ENCODE measurements around the gene VWA8. TPM values are rescaled to one million over a fixed set of nuclear protein-coding genes. Genes with fewer than 3 reads are reported as not detected.

VWA8 gene
- total and polyA plus RNA-seq, 12 donors: 7.5 to 71.6 (median 54.3) TPM

- Histone ChIP-seq H3K4me1 (peaks cover 5 to 57% (median 36%) of the 10 kb centered on the region in 9 donors), H3K36me3 (peaks cover 0 to 30% (median 3%) of the 10 kb centered on the region in 9 donors), H3K27ac (peak overlapping the region in 6 of 10 donors; percentile 49 to 85 (median 81)), H3K9me3 (no peaks in the 10 kb centered on the region), H3K4me3 (no peak overlapping the region), H3K27me3 (no peaks in the 10 kb centered on the region)
- DNase-seq (no peak), ATAC-seq (no peak)
- intact Hi-C loops (cut with DNase I): loop anchor here in 2 of 10 donors (10.0 kb wide), 2 partner anchors 58 to 268 kb away; partner anchors contain the start of gene VWA8 (in 1 of the 2)
- no peak for TF ChIP-seq CTCF (IDR thresholded peaks at IDR 0.05)
These were observed 264.5 kb downstream of the VWA8 start for GRCh38 chr13:41696163-41697003.

GRCh38 chr13:41694545-41695301 is 266.2 kb downstream of the VWA8 start:
- peak; percentile 21 to 80 for DNase-seq
- Histone ChIP-seq H3K4me1 (peaks cover 0 to 41% (median 24%) of the 10 kb centered on the region in 9 donors), H3K36me3 (peaks cover 0 to 47% (median 4%) of the 10 kb centered on the region in 9 donors), H3K9me3 (no peaks in the 10 kb centered on the region), H3K27me3 (no peaks in the 10 kb centered on the region), H3K27ac (peak overlapping the region; percentile 49 to 85 (median 74)), H3K4me3 (peak overlapping the region in 4 of 10 donors; percentile 15 to 22 (median 16))
- intact Hi-C loops (cut with DNase I): loop anchor here in 2 of 10 donors (10.0 kb wide), 2 partner anchors 60 to 270 kb away; partner anchors contain the start of gene VWA8 (in 1 of the 2)
- WGBS, 2 donors: 18 to 25% methylated on average over 5 of the region's 5 CpGs
- ATAC-seq: peak; percentile 88 to 97 (median 96)
- TF ChIP-seq CTCF (IDR thresholded peaks at IDR 0.05): no peak

GRCh38 chr13:41693434-41693833 is 267.5 kb downstream of the VWA8 start:
- H3K27ac ChIP-seq: peak overlapping the region in 1 of 10 donors; percentile 82
- 84 to 92% methylated on average over 1 of the region's 1 CpG for WGBS, 2 donors
- ATAC-seq: no peak
- no peak overlapping the region for H3K4me3 ChIP-seq
- no peak for DNase-seq
- intact Hi-C loops (cut with DNase I): loop anchor here in 2 of 10 donors (10.0 kb wide), 2 partner anchors 61 to 271 kb away; partner anchors contain the start of gene VWA8 (in 1 of the 2)
- TF ChIP-seq CTCF (IDR thresholded peaks at IDR 0.05): no peak
- H3K9me3 ChIP-seq: no peaks in the 10 kb centered on the region
- no peaks in the 10 kb centered on the region for H3K27me3 ChIP-seq
- H3K4me1 ChIP-seq: peaks cover 0 to 41% (median 23%) of the 10 kb centered on the region in 9 donors
- peaks cover 0 to 52% (median 4%) of the 10 kb centered on the region in 9 donors for H3K36me3 ChIP-seq

GRCh38 chr13:41691274-41691673 is 269.6 kb downstream of the VWA8 start:
- no peak for TF ChIP-seq CTCF (IDR thresholded peaks at IDR 0.05)
- ATAC-seq: no peak
- DNase-seq: no peak
- 93 to 96% methylated on average over 1 of the region's 1 CpG for WGBS, 2 donors
- peaks cover 0 to 33% (median 22%) of the 10 kb centered on the region in 9 donors for H3K4me1 ChIP-seq
- H3K27ac ChIP-seq: no peak overlapping the region
- no peak overlapping the region for H3K4me3 ChIP-seq
- no peaks in the 10 kb centered on the region for H3K9me3 ChIP-seq
- H3K36me3 ChIP-seq: peaks cover 0 to 62% (median 4%) of the 10 kb centered on the region in 9 donors
- intact Hi-C loops (cut with DNase I): loop anchor here in 2 of 10 donors (10.0 kb wide), 2 partner anchors 64 to 274 kb away; partner anchors contain the start of gene VWA8 (in 1 of the 2)
- no peaks in the 10 kb centered on the region for H3K27me3 ChIP-seq

Data from heart right ventricle (tissue), 16 donors.